SW 1271 (cell line): Measurements from ENCODE around the gene NRG2.
A peak's percentile ranks its signal among the peaks of the same experiment; 100 is the strongest.

Experiments used
- DNase-seq, 2 experiments: peaks; one replicate each; lab custom pipeline; 2025; lab: John Stamatoyannopoulos, UW

NRG2 gene

DNA sequence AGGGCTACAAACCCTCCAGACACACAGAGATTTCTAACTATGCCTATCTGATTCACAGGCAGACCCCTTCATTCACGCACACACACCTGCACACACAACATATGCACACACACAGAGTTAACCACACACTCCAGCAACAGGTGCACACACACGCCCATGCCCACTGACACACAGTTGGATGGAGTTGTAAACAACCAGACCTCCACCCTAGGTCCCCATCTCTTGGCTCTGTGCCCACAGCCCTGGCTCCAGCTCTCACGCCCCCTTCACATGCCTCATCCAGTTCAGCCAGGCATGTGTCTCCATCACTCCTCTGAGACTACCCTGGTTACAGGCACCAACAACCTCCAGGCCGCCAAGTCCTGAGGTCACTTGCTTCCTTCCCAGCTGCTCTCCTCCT lies 186.4 kb downstream of the NRG2 start:
- no peak for DNase-seq

DNA sequence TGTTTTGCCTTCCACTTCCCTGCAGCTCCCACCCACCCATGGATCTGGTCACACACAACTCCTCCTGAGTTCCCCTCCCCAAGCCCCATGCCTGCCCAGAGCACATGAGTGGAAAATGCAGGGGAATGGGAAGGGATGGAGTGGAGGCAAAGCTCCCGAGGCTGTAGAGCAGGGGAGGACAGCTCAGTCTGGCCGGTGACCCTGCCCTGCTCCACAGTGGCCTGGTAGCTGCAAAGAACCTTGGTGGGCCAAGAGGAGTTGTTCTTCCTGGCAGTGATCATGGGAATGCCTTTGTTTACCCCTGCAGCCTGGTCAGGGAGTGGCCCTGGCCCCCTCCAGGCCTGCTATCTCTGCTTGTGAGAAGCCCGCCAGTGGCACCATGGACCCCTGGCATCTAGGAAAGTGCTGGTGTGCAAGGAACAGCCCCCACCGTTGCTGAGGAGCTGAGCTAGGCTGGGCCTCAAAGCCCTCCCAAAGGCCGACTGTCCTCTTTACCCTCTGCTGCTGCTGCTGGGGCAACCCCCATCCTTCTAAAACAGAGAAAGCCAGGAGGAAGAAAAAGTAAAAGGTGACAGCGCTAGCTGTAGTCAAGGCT lies 187.1 kb downstream of the NRG2 start:
- no peak for DNase-seq

DNA sequence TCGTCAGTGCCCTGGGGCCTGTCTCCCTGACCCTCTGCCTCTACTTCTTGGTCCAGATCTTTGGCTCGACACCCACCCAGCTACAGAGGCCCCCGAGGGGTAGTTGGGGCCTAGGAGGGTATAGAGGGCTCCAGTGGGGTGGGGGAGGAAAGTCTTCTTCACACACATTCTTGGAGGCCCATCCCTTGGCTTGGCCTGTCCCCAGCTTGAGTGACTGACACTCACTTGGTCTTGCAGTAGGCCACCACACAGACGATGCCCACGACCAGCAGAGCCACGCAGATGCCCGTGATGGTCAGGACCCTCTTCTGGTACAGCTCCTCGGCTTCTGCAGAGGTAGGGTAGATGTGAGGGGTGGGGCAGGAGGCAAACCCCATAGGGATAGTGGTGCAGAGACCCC lies 187.6 kb downstream of the NRG2 start:
- DNase-seq: no peak

DNA sequence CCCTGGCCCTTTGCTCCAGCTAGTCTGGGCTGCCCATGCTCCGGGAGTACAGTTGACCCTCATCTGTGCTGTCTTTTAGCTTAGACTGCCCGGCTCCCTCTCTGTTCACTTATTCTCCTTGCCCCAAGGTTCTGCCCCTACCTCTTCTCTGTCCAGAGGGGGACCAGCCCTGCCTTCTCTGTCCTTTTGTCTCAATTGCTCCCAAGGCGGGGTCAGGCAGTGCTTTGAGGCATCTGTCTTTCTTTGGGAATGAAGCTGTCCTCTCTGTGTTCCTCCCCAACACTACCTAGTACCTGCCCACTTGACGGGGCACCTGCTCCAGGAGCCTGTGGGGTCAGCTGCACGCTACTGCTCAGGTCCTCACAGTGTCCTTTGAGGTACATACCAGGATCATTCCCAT lies 188.1 kb downstream of the NRG2 start:
- DNase-seq: no peak

GRCh38 chr5:139854029-139854605 lies 189.0 kb downstream of the NRG2 start:
- no peak for DNase-seq

DNA sequence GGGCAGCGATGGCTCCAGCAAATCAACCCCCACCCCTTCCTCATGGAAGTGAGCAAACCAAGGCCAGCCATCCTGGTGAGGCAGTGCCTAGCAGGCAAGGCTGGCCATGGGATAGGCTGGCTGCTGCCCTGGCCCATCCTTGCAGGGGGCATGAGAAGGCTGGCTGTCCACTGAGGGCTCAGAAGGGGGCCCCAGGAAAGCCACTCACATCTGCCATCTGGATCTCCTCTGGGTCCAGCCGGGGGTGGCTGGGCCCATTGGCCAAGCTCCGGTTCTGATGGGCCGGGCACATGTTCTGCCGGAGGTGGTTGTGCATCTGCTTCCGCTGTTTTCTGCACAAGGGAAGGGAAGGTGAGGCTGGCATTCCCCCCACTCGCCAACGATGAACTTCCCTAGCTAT lies 190.4 kb downstream of the NRG2 start:
- DNase-seq: no peak

GRCh38 chr5:139851558-139851957 lies 191.5 kb downstream of the NRG2 start:
- no peak for DNase-seq

GRCh38 chr5:139850423-139851016 lies 192.6 kb downstream of the NRG2 start:
- no peak for DNase-seq

- DNase-seq: peak in 1 of 2 experiments; percentile 19
These were observed 193.2 kb downstream of the NRG2 start for GRCh38 chr5:139849942-139850341.

DNA sequence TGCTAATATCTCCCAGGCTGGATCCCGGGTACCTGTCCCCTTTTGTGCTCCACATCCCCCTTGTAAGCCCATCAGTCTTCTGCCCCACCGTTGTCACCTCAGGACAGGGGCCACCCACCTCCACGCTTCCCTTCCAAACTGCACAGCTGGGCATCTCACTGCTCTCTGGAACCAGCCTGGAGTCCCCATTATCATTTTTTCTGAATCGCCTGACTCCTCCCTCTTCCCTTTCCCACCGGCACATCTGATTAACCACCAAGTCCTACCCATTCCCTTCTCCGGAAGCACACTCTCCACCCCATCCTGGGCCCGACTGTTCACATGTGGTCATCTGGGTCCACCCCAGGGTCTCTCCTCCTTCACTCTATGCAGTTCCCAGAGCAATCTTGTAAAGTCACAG lies 193.6 kb downstream of the NRG2 start:
- no peak for DNase-seq

DNA sequence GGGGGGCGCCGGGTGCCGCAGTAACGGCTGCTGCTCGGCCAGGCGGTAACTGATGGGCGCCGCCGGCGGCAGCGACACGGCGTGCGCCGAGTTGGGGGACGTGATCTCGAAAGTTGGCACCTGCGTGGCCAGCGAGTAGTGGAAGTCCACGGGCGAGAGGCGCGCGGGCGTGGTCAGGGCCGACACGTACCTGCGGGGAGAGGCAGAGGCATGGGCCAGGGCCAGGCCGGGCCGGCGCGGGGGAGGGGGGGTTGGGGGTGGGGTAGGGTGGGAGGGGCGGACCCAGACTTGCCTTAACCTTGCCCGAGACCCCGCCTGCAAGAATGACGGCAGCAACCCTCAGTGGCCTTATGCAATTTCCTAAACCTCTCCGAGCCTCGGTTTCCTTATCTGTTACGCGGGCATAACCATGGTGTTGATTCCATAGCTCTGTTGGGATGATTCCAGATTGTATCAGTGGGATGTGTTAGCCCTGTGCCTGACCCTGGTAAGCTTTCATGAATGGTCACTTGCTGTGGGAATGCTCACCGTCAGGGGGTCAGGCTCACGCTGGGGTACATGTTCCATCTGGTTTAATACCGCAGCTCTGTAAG lies 194.5 kb downstream of the NRG2 start:
- no peak for DNase-seq

DNA sequence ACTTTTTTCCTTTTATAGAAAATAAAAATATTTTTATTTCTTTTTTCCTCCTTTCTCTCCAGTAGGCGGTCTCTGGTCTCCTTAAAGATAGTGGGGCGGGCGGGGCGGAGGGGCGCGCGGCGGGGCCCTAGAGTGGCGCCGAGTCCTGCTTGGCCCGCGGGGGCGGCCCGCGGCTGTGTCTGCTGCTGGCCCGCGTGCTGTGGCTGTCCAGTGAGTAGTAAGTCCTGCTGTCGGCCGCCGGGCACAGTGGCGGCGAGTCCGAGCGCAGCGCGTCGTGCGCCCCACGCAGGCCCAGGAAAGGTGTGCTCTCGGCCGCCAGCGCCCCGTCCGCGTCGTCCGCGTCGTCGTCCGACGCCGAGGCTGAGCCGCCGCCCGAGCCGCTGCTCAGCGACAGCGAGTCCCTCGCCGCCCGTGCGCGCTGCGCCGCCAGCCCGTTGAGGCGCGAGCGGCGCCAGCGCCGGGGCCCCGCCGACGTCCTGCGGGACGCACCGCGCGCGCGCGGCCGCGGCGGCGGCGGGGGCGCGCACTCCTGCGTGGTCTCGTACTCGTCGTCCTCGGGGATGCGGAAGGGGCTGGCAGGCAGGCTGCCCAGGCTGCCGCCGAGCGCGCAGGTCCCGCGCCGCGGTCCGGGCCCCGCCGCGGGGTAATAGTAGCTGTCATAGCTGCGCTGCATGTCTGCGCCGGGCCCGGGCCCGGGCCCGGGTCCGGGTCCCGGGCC lies 195.2 kb downstream of the NRG2 start:
- DNase-seq: peak in 1 of 2 experiments; percentile 29

GRCh38 chr5:139847091-139847490 lies 196.0 kb downstream of the NRG2 start:
- DNase-seq: no peak

GRCh38 chr5:139845846-139846681 lies 197.0 kb downstream of the NRG2 start:
- no peak for DNase-seq

DNA sequence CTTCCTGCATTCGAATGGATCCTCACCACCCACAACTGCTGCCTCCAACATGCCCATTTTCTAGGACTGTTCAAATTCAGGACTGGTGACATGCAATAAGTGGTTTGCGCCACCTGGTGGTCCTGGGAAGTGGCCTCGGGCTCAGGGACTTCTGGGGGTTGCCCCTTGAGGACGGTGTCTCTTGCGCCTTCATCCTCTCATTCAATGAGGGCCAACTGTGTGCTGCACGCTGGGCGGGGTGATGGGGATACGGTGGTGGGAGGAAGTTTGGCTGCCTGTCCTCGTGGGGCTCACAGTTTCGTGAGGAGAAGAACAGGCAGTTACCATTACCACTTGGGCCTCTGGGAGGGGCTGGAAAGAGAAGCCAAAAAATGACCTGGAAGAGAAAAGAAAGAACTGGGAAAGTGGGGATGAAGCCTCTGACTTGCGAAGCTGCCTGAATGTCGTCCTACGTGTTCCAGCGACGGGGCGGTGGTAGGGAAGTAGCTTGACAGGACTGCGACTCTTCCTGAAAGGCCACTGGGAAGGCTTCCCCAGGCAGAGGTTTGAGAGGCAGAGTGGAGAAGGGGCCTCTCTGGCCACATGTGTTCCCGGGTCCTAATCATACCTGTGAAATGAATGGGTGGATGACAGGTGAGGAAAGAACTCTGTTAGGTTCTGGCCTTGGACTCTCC lies 198.5 kb downstream of the NRG2 start:
- peak; percentile 30 to 73 for DNase-seq

DNA sequence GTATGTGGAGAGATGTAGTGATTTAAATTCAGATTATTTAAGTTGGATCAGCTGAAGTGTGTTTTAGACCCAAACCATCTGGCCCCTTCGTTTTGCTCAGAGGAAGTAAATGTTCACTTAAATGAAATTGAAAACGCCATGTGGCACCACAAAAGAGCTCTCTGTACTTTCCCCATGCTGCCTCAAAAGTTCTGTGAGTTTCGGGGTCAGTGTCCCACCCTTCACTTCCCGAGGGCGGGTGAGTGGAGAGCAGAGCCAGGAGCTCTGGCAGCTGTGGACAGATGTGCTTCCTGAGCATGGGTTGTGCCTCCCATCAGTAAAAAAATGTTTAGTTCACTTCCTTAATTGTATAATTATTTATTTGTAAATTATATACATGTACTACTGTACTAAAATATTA lies 199.1 kb downstream of the NRG2 start:
- DNase-seq: no peak

DNA sequence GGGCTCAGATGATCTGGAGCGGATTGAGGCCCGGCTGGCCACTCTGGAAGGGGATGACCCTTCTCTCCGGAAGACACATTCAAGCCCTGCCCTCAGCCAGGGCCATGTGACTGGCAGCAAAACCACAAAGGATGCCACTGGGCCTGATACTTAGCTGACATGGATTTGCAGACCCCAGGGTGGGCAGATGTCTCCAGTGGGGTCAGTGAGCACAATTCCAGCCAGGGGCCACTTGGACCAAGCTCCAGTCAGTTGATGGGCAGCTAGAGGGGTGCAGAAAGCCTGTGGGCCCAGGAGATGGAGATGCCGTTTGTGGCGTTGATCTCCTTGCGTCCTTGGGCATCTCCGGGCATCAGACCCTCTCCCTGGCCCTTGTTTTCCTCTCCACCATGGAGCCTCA lies 200.8 kb downstream of the NRG2 start:
- DNase-seq: no peak

DNA sequence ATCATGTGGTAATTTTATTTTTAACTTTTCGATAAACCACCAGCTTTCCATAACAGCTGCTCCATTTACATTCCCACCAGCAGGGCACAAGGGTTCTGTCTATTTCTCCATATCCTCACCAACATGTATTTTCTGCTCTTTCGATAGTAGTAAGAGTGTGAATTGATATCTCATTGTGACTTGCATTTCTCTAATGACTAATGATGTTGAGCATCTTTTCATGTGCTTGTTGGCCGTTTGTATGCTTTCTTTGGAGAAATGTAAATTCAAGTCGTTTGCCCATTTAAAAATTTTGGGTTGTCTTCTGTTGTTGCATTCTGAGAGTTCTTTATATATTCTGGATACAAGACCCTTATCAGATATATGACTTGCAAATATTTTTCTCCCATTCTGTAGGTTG lies 201.6 kb downstream of the NRG2 start:
- no peak for DNase-seq

DNA sequence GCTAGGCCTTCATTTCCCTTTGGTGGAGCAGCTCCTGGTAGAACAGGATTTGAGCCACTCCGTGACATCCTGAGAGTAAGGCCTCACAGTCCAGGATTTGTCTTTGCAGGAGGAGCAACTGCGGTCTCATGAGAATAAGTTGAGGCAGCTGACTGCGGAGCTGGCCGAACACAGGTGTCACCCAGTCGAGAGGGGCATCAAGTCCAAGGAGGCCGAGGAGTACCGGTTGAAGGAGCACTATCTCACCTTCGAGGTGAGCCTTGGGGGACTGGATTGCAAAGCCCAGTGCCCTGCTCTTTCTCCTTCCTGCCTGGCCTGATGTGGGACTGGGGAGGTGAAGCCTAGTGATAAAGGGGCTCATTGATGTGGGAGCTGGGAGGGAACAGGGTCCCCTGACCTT lies 203.2 kb downstream of the NRG2 start:
- no peak for DNase-seq

DNA sequence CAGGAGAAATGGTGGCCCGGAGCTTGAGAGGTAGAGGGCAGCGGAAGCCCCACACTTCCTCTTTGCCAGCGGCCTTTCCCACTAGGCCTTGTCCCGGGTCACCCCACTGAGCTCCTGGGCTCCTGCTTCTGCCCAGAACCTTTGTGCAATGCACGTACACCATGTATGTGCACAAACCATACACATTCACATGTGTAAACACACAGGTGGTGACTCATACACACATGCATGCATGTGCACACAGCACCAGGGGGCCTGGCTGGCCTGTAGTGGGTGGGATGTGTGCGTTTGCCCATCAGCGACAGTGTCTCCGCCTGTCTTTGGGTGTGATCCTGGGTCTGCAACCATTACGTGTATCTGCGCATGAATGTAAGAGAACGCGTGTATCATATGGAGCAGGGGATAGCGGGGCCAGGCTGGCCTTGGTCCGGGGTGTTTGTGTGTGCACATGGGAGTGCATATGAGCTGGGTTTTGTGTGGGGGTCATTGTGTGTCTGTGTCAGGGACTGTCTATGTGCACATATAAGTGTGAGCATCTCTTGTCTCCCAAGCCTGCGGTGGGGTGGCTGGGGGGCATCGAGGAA lies 203.8 kb downstream of the NRG2 start:
- DNase-seq: no peak
